ENCODE results near the gene ACSF3.
"Not testable (repeated sequence)": the region's sequence is repeated elsewhere in the genome, so short reads cannot be mapped to it uniquely, and the experiment has no call there.

Gene ACSF3

GRCh38 chr16:89161763-89162713 is 68.4 kb downstream of the ACSF3 start:
- DNase-seq (ENCODE audit: low read depth in 3 of 3): no peak

- no peak for DNase-seq (ENCODE audit: low read depth in 3 of 3)
Measured at GRCh38 chr16:89163297-89163696, 69.6 kb downstream of the ACSF3 start.

DNA sequence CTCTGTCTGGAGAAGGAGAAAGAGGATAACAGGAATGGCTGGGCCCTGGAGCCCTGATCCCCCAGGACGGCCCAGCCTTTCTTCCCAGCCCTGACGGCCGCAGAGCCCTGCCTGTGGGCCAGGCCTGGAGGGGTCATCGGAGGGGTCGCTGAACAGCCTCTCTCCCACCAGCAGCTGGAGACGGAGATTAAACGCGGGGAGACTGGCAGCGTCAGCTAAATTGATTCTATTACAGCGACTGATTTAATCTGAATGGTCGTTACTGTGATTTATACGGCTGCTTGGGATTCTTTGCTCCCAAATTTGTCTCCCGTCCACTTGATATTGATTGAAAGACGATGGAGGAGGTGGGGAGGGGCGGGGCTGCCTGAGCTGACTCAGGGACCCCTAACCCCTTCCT is 70.8 kb downstream of the ACSF3 start:
- no peak for DNase-seq (ENCODE audit: low read depth in 3 of 3)

- DNase-seq (ENCODE audit: low read depth in 3 of 3): no peak
Measured at GRCh38 chr16:89164847-89165680, 71.4 kb downstream of the ACSF3 start.

DNA sequence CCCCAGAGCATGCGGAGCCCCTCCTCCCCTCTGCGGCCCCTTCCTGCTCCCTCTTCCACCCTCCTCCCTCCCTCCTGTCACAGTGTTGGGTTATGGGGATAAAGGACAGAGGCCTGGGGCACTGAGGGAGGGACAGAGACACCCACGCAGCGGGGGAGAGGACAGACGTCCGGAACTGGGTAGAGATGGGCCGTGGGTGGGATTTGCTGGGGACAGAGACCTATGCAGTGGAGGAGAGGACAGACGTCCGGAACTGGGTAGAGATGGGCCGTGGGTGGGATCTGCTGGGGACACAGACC is 72.0 kb downstream of the ACSF3 start:
- DNase-seq (ENCODE audit: low read depth in 3 of 3): not testable (repeated sequence)

- DNase-seq (ENCODE audit: low read depth in 3 of 3): no peak
Measured at GRCh38 chr16:89166696-89167424, 73.2 kb downstream of the ACSF3 start.

DNA sequence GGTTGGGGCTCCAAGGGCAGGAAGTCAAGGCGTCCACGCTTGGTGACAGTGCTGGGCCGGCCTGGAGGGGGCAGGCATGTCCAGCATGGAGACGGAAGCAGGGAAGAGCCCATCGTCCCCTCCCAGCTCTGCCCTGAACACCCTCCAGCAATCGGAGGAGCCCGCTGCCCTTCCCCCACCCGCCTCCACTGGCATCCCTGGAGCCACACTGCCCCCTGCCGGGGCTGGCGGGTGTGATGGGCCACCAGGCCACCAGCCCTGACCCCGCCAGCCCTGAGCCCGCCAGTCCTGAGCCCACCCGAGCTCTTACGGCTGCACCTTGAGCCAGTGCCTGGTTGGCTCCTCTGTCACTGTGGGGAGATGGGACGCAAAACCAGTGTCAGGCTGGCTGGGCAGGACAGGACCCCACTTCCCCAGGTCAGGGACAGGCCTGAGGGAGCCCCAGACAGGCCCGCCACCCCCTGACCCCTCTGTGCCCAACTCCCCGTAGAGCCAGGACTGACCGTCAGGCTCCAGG is 73.8 kb downstream of the ACSF3 start:
- peak; percentile 72 to 93 (median 83) for DNase-seq (ENCODE audit: low read depth in 3 of 3)

GRCh38 chr16:89168381-89169189 is 74.9 kb downstream of the ACSF3 start:
- DNase-seq (ENCODE audit: low read depth in 3 of 3): no peak

GRCh38 chr16:89169778-89170177 is 76.1 kb downstream of the ACSF3 start:
- DNase-seq (ENCODE audit: low read depth in 3 of 3): no peak

DNA sequence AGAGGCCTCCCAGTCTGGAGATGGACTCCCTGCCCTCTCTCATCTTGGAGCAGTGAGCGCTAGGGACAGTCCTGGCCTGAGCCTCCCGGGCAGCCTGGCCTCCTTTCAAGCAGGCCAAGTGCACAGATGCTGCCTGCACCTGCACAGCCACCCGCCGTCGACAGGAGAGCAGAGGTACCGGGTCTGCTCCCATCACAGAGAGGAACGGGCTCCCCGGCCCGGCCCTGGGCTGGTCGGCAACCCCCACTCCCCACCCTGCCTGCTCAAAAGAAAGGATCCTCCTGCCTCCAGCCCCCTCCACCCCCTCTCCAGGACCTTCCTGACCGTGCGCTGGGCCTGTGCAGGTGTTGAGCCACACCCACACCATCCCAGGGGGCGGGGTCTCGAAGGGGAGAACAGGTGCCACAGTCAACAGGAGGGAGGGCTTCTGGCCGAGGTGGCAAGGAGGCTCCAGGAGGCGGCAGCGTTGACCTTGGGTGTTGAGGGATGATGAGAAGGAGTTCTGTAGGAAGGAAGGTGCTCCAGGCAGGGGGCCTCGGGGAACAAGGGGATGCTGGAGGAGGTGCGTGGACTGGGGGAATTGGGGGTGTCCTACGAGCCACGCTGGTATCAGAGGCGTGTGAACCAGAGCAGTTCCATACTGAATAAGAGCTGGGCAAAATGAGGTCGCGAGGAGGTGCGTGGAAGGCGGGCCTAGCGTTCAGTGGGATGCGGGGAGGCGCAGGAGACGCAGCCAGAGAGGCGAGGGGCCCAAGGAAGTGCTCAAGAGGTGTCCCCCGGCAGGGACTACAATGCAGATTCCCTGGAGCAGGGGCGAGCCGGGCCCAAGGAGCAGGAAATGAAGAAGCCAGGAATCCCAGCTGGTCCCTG is 76.9 kb downstream of the ACSF3 start:
- no peak for DNase-seq (ENCODE audit: low read depth in 3 of 3)

- DNase-seq (ENCODE audit: low read depth in 3 of 3): peak; percentile 86 to 97 (median 96)
Measured at GRCh38 chr16:89171216-89172170, 77.8 kb downstream of the ACSF3 start, which contains the start of gene CDH15. TSS of gene CDH15 (plus strand) at chr16:89171748. CDS start at chr16:89171832, 84 bp downstream.

DNA sequence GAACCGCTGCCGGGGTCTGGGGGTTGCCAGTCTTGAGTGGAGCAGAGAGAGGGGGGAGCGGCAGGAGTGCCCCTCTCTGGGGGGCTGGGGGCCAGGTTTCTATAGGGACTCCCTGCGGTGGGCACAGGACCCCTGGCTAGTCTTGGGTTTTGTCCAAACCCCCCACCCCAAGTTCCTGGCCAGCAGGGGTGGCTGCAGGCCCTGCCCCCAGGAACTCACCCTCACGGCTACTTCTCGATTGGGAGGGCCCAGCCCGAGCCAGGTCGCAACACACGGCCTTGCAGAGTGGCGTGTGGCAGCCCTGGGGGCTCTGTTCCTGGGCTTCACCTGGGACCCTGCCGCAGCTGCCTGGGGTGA is 78.5 kb downstream of the ACSF3 start:
- DNase-seq (ENCODE audit: low read depth in 3 of 3): no peak

DNA sequence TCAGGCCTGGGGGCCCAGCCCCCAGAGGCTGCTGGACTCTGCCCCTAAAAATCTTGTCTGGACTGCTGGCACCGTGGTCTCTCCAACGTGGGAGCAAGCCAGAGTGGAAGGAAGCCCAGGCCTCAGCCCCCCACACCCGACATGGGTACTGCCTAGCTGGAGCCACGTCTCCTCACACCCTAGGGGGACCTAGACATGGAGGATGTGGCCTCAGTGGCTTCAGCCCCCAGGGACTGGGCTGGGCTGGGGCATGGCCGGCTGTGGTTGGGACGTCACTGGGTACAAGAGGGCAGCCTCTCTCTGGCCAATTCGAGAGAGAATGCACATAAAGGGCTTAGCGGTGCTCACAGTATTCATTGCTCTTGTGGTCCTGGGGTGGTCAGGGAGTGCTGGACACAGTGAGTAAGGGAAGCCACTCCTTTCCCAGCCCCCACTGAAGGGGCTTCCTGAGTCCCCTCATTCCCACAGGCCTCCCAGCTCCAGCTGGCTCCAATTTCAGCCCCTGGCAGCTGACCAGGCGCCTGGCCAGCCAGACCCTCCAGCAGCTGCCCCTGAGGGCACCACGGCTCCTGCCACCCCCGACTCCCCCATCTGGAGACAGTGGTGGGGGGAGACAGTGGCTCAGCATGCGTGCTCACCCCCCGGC is 79.0 kb downstream of the ACSF3 start:
- no peak for DNase-seq (ENCODE audit: low read depth in 3 of 3)

- DNase-seq (ENCODE audit: low read depth in 3 of 3): no peak
Measured at GRCh38 chr16:89173174-89173921, 79.7 kb downstream of the ACSF3 start.

GRCh38 chr16:89174055-89174827 is 80.6 kb downstream of the ACSF3 start:
- no peak for DNase-seq (ENCODE audit: low read depth in 3 of 3)

GRCh38 chr16:89174877-89175276 is 81.2 kb downstream of the ACSF3 start:
- no peak for DNase-seq (ENCODE audit: low read depth in 3 of 3)
